ENCODE results near the gene PEAK1.

Gene PEAK1

DNA sequence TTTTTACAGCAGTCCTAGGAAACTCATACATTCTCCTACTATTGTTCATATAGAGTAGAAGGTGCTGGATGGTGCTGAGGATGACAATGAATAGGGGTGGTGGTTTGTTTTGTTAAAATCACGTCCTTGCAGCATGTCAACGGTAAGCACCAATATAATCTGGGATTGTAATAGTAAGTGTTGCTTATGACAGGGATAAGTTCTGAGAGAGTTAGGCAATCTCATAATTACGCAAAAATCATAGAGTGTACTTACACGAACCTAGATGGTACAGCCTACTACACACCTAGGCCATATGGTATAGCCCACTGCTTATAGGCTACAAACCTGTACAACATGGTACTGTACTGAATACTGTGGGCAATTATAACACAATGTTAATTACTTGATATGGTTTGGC is 284.7 kb downstream of the PEAK1 start:
- H3K4me3 ChIP-seq (ENCODE audit: control insufficient read depth, low read depth, low read length) = no peak overlapping the region
- DNase-seq (ENCODE audit: low read depth) = no peak
- TF ChIP-seq, protein P1, sequence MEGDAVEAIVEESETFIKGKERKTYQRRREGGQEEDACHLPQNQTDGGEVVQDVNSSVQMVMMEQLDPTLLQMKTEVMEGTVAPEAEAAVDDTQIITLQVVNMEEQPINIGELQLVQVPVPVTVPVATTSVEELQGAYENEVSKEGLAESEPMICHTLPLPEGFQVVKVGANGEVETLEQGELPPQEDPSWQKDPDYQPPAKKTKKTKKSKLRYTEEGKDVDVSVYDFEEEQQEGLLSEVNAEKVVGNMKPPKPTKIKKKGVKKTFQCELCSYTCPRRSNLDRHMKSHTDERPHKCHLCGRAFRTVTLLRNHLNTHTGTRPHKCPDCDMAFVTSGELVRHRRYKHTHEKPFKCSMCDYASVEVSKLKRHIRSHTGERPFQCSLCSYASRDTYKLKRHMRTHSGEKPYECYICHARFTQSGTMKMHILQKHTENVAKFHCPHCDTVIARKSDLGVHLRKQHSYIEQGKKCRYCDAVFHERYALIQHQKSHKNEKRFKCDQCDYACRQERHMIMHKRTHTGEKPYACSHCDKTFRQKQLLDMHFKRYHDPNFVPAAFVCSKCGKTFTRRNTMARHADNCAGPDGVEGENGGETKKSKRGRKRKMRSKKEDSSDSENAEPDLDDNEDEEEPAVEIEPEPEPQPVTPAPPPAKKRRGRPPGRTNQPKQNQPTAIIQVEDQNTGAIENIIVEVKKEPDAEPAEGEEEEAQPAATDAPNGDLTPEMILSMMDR (IDR thresholded peaks at IDR 0.05; ENCODE audit: control insufficient read depth, insufficient read depth, low read depth, low read length, missing control alignments) = no peak

DNA sequence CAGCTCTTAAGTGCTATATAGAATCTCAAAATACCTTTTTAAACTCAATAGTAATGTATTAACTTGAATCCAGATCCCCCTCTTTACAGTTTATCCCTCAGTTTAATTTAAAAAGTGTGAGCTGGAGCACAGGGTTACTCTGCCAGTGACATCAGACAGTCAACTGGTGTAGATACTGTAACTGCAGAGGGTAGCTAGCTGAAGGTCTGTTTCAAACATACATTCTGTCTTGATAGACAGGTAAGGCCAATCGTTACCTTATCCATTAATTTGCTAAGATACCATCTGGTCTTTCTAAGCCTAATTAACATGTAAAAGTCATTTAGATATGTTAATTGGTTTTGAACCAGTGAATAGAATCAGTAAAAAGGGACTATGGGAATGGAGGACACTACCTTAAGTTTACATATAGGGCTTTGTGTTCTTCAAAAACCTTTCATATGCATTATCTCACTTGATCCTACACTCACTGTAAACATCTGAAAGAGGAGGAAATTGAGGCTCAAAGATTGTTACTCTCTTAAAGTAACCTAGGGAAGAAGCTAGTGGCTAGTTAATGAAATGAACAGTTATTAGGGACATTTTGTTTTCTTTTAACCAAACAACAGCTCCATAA is 289.5 kb downstream of the PEAK1 start:
- DNase-seq (ENCODE audit: low read depth) = no peak
- TF ChIP-seq, protein P1 (IDR thresholded peaks at IDR 0.05; ENCODE audit: control insufficient read depth, insufficient read depth, low read depth, low read length, missing control alignments) = no peak
- no peak overlapping the region for H3K4me3 ChIP-seq (ENCODE audit: control insufficient read depth, low read depth, low read length)

DNA sequence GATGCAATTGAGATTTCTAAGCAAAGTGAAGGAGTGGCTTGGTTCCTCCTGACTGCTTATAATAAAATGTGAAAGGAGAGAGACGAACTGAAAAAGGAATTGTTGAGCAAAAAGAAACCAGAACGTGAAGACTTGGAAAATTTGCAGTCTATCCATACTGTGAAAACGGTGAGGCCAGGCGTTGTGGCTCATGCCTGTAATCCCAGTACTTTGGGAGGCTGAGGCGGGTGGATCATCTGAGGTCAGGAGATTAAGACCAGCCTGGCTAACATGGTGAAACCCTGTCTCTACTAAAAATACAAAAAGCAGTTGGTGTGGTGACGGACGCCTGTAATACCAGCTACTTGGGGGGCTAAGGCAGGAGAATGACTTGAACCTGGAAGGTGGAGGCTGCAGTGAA is 292.3 kb downstream of the PEAK1 start:
- no peak overlapping the region for H3K4me3 ChIP-seq (ENCODE audit: control insufficient read depth, low read depth, low read length)
- TF ChIP-seq, protein P1 (IDR thresholded peaks at IDR 0.05; ENCODE audit: control insufficient read depth, insufficient read depth, low read depth, low read length, missing control alignments) = no peak
- DNase-seq (ENCODE audit: low read depth) = no peak

DNA sequence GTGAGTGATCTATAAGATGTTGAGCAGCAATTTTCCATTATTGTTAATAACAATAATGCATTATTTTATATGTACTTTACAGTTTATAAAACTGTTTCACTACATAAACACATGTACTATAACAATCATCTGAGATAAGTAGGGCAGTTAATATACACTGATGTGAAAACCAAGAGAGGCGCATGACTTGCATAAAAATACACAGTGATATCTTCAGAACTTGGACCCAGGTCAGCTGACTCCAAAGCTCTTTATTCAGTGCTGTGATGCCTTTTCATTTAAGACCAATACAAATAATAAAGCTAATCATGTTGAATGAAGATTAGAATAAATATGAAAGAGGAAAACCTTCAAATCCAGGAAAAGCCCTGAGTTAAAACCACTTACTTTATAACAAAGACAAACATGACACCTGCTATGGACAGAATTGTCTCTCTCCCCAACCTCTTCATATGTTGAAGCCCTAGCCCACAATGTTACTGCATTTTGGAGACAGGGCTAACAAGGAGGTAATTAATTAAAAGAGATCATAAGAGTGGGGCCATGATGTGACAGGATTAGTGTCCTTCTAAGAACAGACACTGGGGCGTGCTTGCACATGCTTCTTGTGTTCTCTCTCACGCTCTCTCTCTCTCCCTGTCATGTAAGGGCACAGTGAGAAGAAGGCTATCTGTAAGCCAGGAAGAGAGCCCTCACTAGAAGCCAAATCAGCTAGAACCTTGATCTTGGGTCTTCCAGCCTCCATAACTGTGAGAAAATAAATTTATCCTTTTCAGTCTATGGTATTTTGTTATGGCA is 293.2 kb downstream of the PEAK1 start:
- H3K4me3 ChIP-seq (ENCODE audit: control insufficient read depth, low read depth, low read length) = no peak overlapping the region
- DNase-seq (ENCODE audit: low read depth) = no peak
- TF ChIP-seq, protein P1 (IDR thresholded peaks at IDR 0.05; ENCODE audit: control insufficient read depth, insufficient read depth, low read depth, low read length, missing control alignments) = no peak

DNA sequence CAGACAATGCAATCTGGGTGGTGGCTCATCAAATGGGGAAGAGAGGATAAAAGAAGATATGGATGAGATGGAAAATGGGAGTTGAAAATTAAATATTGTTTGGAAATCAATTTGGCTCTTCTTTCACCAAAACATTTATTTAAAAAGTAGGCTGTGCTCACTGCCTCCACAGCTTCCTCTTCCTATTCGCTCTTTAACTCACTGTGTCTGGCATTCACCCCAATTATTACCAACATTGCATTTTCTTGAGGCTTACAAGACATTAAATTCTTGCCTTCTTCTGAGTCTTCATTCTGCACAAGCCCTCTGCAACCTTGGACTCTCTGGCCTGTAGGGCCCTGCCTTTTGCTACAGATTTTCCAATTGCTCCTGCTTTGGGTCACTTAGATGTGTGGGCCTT is 296.1 kb downstream of the PEAK1 start:
- TF ChIP-seq, protein P1 (IDR thresholded peaks at IDR 0.05; ENCODE audit: control insufficient read depth, insufficient read depth, low read depth, low read length, missing control alignments) = no peak
- no peak for DNase-seq (ENCODE audit: low read depth)
- H3K4me3 ChIP-seq (ENCODE audit: control insufficient read depth, low read depth, low read length) = no peak overlapping the region

DNA sequence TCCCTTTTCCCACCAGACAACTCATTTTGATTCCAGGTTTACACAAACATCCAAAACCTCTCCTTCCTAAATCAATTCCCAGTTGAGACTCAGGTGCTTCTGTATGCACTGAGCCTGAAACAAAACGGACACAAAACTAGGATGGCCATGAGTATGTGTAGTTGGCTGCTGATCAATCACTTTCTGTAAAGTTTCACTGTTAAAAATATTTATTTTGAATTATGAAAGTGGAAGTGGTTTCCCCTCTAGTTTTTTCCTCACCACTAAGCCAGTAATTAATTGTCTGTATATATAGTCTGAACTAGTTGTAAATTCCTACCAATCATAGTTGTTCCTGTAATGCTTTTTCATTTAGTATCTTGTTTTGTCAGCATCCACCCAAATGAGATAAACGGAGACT is 297.3 kb downstream of the PEAK1 start:
- TF ChIP-seq, protein P1 (IDR thresholded peaks at IDR 0.05; ENCODE audit: control insufficient read depth, insufficient read depth, low read depth, low read length, missing control alignments) = no peak
- DNase-seq (ENCODE audit: low read depth) = no peak
- H3K4me3 ChIP-seq (ENCODE audit: control insufficient read depth, low read depth, low read length) = no peak overlapping the region

All from AG09309 (cell line).